K562 (cell line): ENCODE measurements around the gene PEF1. TPM values are rescaled to one million over a fixed set of nuclear protein-coding genes. Genes with fewer than 3 reads are reported as not detected.

ENCODE experiments used
- ATAC-seq: fragments of 200-7000 bp; cut with Tn5 transposase; 3 replicates; pipeline ENCODE4 v1.9.1; 2020; ENCODE audit warnings: moderate library complexity
- BruUV-seq: library from RNA; stranded (reverse); fragments of 400-500 nt; replicated peaks from 2 replicates; lab custom pipeline; 2021; lab: Mats Ljungman, UMichigan
- CTCF ChIA-PET: fragments of 300-600 bp; formaldehyde crosslinking; extraction: SDS; loops from one replicate; lab custom pipeline; 2021; ENCODE audit warnings: low intra/inter-chr PET ratio; lab: Yijun Ruan, JAX
- POLR2A ChIA-PET: fragments of 300-600, 350-650 bp; sonication (Branson Sonifier 250); formaldehyde crosslinking; extraction: SDS; loops from one replicate; lab custom pipeline; 2021; ENCODE audit warnings: antibody characterized with exemption, inconsistent platforms; lab: Yijun Ruan, JAX
- DNase-seq, 4 experiments: peaks; one replicate each; pipeline versions ENCODE4 v3.0.0 to v3.0.0-alpha.2; 2011 to 2018; ENCODE audit warnings: low spot score in 3 of 4, mixed read lengths in 3 of 4; ENCODE audit errors: extremely low read depth in 1 of 4
- FAIRE-seq: peaks from 2 replicates; lab custom pipeline; 2011; peaks lifted over from hg19 to GRCh38; lab: Jason Lieb, UNC
- H2AFZ ChIP-seq: 2 replicates; pipeline ENCODE4 v1.6.0; 2011; ENCODE audit warnings: low read depth, low read length, control low read depth, inconsistent platforms
- H3K27ac ChIP-seq: fragments of 200-600 bp; 3 replicates; pipeline ENCODE4 v1.8.0; 2011; ENCODE audit warnings: low read depth, mild to moderate bottlenecking, control low read depth, inconsistent platforms, low read length, moderate library complexity, mixed read lengths; ENCODE audit errors: extremely low read depth
- H3K27me3 ChIP-seq, 2 experiments: fragments of 300-600 bp in 1 of 2; 2 replicates in 1 of 2; 3 replicates in 1 of 2; pipeline versions ENCODE4 v1.6.0 to v1.8.0; 2011; ENCODE audit warnings: inconsistent platforms in 2 of 2, low read length in 2 of 2, mild to moderate bottlenecking in 1 of 2, mixed read lengths in 1 of 2, moderate library complexity in 1 of 2; ENCODE audit not compliant: control insufficient read depth in 2 of 2, insufficient read depth in 2 of 2
- H3K36me3 ChIP-seq: fragments of 300-600 bp; 3 replicates; pipeline ENCODE4 v1.8.0; 2011; ENCODE audit warnings: mild to moderate bottlenecking, low read length, inconsistent platforms; ENCODE audit not compliant: control insufficient read depth, insufficient read depth
- H3K4me1 ChIP-seq, 2 experiments: fragments of 200-600 bp in 1 of 2; replicated peaks in 1 of 2; 2 replicates in 1 of 2; 3 replicates in 1 of 2; pipeline versions ENCODE4 v1.5.1 to v1.8.0; 2011; ENCODE audit warnings: inconsistent platforms in 2 of 2, low read length in 2 of 2, mild to moderate bottlenecking in 1 of 2, mixed read lengths in 1 of 2, moderate library complexity in 1 of 2; ENCODE audit not compliant: control insufficient read depth in 2 of 2, insufficient read depth in 2 of 2
- H3K4me2 ChIP-seq: 2 replicates; pipeline ENCODE4 v1.6.1; 2011; ENCODE audit warnings: low read length, control low read depth, inconsistent platforms, mixed read lengths; ENCODE audit not compliant: insufficient read depth
- H3K4me3 ChIP-seq: fragments of 200-600 bp; sonication (generic), shearing (Covaris generic); 2 replicates; pipeline ENCODE4 v1.5.1; 2016; ENCODE audit warnings: control low read depth, inconsistent platforms
- H3K79me2 ChIP-seq: fragments of 200-600 bp; 3 replicates; pipeline ENCODE4 v1.8.0; 2011; ENCODE audit warnings: low read length, inconsistent platforms; ENCODE audit not compliant: control insufficient read depth, insufficient read depth
- H3K9ac ChIP-seq, 2 experiments: 2 replicates each; pipeline versions ENCODE4 v1.6.0 to v1.6.1; 2011; ENCODE audit warnings: low read depth in 2 of 2, low read length in 2 of 2, control low read depth in 1 of 2, inconsistent platforms in 1 of 2, mild to moderate bottlenecking in 1 of 2, mixed read lengths in 1 of 2; ENCODE audit not compliant: insufficient read depth in 1 of 2
- H3K9me1 ChIP-seq: one replicate; pipeline ENCODE4 v1.6.0; 2011; ENCODE audit warnings: inconsistent platforms, mild to moderate bottlenecking, low read length, moderate library complexity; ENCODE audit not compliant: control insufficient read depth, insufficient read depth
- H3K9me3 ChIP-seq: replicated peaks from 2 replicates; pipeline ENCODE4 v1.5.1; 2011; ENCODE audit warnings: low read depth, low read length, inconsistent platforms; ENCODE audit not compliant: control insufficient read depth, insufficient read depth
- H4K20me1 ChIP-seq: replicated peaks from 2 replicates; pipeline ENCODE4 v1.6.1; 2011; ENCODE audit warnings: low read length, inconsistent platforms, mixed read lengths; ENCODE audit not compliant: control insufficient read depth, insufficient read depth
- CC2D1A ChIP-seq: fragments of 450-650 bp; IDR thresholded peaks from 2 replicates; pipeline ENCODE4 v1.6.1; 2017; ENCODE audit warnings: mild to moderate bottlenecking
- CREB1 ChIP-seq, 2 experiments: sonication (generic) in 1 of 2; formaldehyde crosslinking in 1 of 2; IDR thresholded peaks; 2 replicates each; pipeline versions ENCODE4 v1.6.1 to v1.8.0; 2012 to 2022; ENCODE audit warnings: inconsistent platforms in 1 of 2, mild to moderate bottlenecking in 1 of 2, missing genetic modification reagents in 1 of 2, moderate library complexity in 1 of 2
- CTBP1 ChIP-seq: fragments of 450-650 bp; IDR thresholded peaks from 2 replicates; pipeline ENCODE4 v1.6.1; 2016; ENCODE audit warnings: borderline replicate concordance
- EHMT2 ChIP-seq: fragments of 450-650 bp; IDR thresholded peaks from 2 replicates; pipeline ENCODE4 v1.6.1; 2018; ENCODE audit warnings: antibody characterized with exemption
- EP400 ChIP-seq: fragments of 450-650 bp; IDR thresholded peaks from 2 replicates; pipeline ENCODE4 v1.6.1; 2017; ENCODE audit warnings: antibody characterized with exemption, mild to moderate bottlenecking, moderate library complexity
- NFATC3 ChIP-seq: fragments of 450-650 bp; IDR thresholded peaks from 2 replicates; pipeline ENCODE4 v1.6.1; 2017; ENCODE audit warnings: mild to moderate bottlenecking
- NFIX ChIP-seq: fragments of 250-450 bp; sonication (Bioruptor Pico); IDR thresholded peaks from 2 replicates; pipeline ENCODE4 v1.4.0; 2020; ENCODE audit warnings: low read depth, mild to moderate bottlenecking, moderate library complexity
- OTX1 ChIP-seq: fragments of 450-650 bp; formaldehyde crosslinking; IDR thresholded peaks from 2 replicates; pipeline ENCODE4 v1.4.0; 2022; ENCODE audit warnings: mild to moderate bottlenecking
- PHB2 ChIP-seq: fragments of 450-650 bp; IDR thresholded peaks from 2 replicates; pipeline ENCODE4 v1.6.1; 2017; ENCODE audit warnings: low read depth
- RAD21 ChIP-seq, 2 experiments: fragments of 250-450 bp in 1 of 2; fragments of 450-650 bp in 1 of 2; sonication (Bioruptor Pico) in 1 of 2; formaldehyde crosslinking in 1 of 2; IDR thresholded peaks in 1 of 2; conservative IDR thresholded peaks in 1 of 2; 2 replicates each; pipeline versions ENCODE4 v1.4.0 to v1.8.0; 2020 to 2022; ENCODE audit warnings: mild to moderate bottlenecking in 2 of 2, moderate library complexity in 1 of 2
- SNIP1 ChIP-seq: fragments of 450-650 bp; IDR thresholded peaks from 2 replicates; pipeline ENCODE4 v1.7.1; 2017; ENCODE audit warnings: low read depth, mild to moderate bottlenecking
- ZNF121 ChIP-seq: sonication (generic); formaldehyde crosslinking; conservative IDR thresholded peaks from 2 replicates; pipeline ENCODE4 v1.8.0; 2022; ENCODE audit warnings: missing genetic modification reagents
- ZNF143 ChIP-seq: sonication (generic); formaldehyde crosslinking; IDR thresholded peaks from 2 replicates; pipeline ENCODE4 v1.9.0; 2022; ENCODE audit warnings: mild to moderate bottlenecking, missing genetic modification reagents
- ZNF695 ChIP-seq: fragments of 450-650 bp; formaldehyde crosslinking; IDR thresholded peaks from 2 replicates; pipeline ENCODE4 v1.4.0; 2020; ENCODE audit warnings: mild to moderate bottlenecking, moderate library complexity
- ZNF778 ChIP-seq: fragments of 450-650 bp; formaldehyde crosslinking; IDR thresholded peaks from 2 replicates; pipeline ENCODE4 v1.4.0; 2020; ENCODE audit warnings: mild to moderate bottlenecking, moderate library complexity
- WGBS: fragments of 100-300 bp; shearing (Covaris generic); methylation state at CpG from one replicate; pipeline ENCODE4 v1.1.6; 2016; ENCODE audit warnings: low coverage, mixed read lengths; ENCODE audit not compliant: insufficient coverage; ENCODE audit errors: missing lambda C conversion rate; 5-methylcytosine and 5-hydroxymethylcytosine counted together
- in situ Hi-C: fragments of 300-500 bp; cut with MboI; formaldehyde crosslinking; loops from 4 replicates; pipeline ENCODE4 v1.15.0; 2018; ENCODE audit warnings: inconsistent platforms, mixed read lengths
- intact Hi-C: fragments of 100-400 bp; cut with micrococcal nuclease; formaldehyde crosslinking; loops from 2 replicates; pipeline ENCODE4 v1.14.2; 2022
- polyA plus RNA-seq, 8 experiments: library from polyadenylated mRNA; depleted of rRNA in 4 of 8; stranded (reverse) in 5 of 8; unstranded in 3 of 8; fragments of >200 nt; fragmentation: Nextera tagmentation in 2 of 8; fragmentation: Illumina TruSeq in 1 of 8; extraction: Ambion mirVana in 2 of 8; extraction: Trizol in 1 of 8; gene quantifications; 2 replicates each; pipeline versions ENCODE4 v1.2.1 to v1.2.3, GENCODE V29; 2011 to 2014; ENCODE audit warnings: inconsistent platforms in 1 of 8, missing spikeins in 1 of 8
- total RNA-seq, 7 experiments: library from RNA; depleted of rRNA in 6 of 7; stranded (reverse); fragments of >200 nt in 6 of 7; fragmentation: Illumina TruSeq in 2 of 7; extraction: Trizol in 2 of 7; gene quantifications; 2 replicates each; pipeline versions ENCODE4 v1.2.1 to v1.2.3, GENCODE V29; 2011 to 2021; ENCODE audit warnings: low replicate concordance in 1 of 7
- TF ChIP-seq, protein P1 (sequence below): sonication (generic); formaldehyde crosslinking; IDR thresholded peaks from 2 replicates; pipeline ENCODE4 v1.8.0; 2022; ENCODE audit warnings: missing genetic modification reagents, mild to moderate bottlenecking, moderate library complexity, borderline replicate concordance
- TF ChIP-seq, protein P2 (sequence below): fragments of 450-650 bp; formaldehyde crosslinking; conservative IDR thresholded peaks from 2 replicates; pipeline ENCODE4 v1.4.0; 2022; ENCODE audit warnings: mild to moderate bottlenecking, missing genetic modification characterization
- TF ChIP-seq, protein P3 (sequence below): fragments of 450-650 bp; formaldehyde crosslinking; IDR thresholded peaks from 2 replicates; pipeline ENCODE4 v1.4.0; 2022; ENCODE audit warnings: missing genetic modification characterization

PEF1 gene
- total and polyA plus RNA-seq, 9 of the 15 experiments (the other 6 are each of a cell fraction or from before 2014, with no cell fraction given), result 26.3 to 95.5 (median 61.9) TPM

DNA sequence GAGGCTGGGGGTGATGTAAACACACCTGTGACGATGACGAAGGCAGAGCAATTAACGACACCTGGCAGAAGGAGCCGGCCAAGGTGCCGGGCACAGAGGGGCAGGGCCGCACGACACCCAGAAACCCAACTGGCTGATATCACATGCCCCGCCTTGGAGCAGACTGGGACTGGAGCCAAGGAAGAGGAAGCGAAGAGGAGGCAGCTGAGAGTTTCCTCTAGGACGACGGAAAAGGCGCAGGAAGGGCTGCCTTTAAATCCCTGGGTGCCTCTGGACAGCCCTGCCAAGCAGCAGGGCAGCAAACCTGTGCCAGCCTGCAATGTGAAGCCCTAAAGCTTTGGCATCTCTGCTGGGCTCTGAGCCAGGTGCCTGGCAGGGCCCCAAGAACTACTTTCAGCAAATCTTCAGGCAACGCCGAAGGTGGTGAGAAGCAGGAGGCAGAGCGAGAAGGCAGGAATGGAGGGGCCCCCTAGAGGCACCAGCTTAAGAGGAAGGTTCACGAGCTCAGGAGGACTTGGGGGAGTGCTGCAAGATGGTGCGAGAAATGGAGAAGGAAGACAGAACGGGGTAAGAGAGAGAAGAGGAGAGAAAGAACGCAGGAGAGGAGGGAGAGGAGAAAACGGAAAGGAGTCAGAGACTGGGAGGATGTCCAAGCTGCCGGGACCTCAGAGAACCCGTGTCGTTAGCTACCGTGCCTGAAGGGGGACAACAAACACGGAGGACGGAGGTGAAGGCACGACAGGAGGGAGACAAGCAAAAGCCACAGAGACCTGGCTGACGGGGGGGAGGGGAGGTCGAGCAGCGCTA lies 25.3 kb upstream of the PEF1 start:
- Histone ChIP-seq H3K9me1 (no peaks in the 10 kb centered on the region), H3K4me3 (no peak overlapping the region), H3K79me2 (no peaks in the 10 kb centered on the region), H3K27me3 (peaks cover 54 to 100% of the 10 kb centered on the region in 2 experiments), H3K4me2 (no peak overlapping the region), H3K9ac (peak overlapping the region in 1 of 2 experiments; percentile 54; a peak in 1 of 4 replicates), H2AFZ (no peak overlapping the region), H3K27ac (no peak overlapping the region), H3K36me3 (no peaks in the 10 kb centered on the region), H3K9me3 (no peaks in the 10 kb centered on the region), H4K20me1 (peaks cover 13% of the 10 kb centered on the region), H3K4me1 (peaks cover 0 to 21% of the 10 kb centered on the region in 2 experiments; a peak in 3 of 5 replicates)
- peak in 3 of 4 experiments; percentile 27 to 42 (median 39) for DNase-seq
- CTCF ChIA-PET, result no interaction called here
- 2% methylated on average over 29 of the region's 30 CpGs for WGBS
- no TSS peak for BruUV-seq
- in situ Hi-C loops (loop anchor here (5.0 kb wide), 1 partner anchor 77 kb away; no protein-coding TSS in a partner anchor), intact Hi-C loops (no loop called here)
- POLR2A ChIA-PET, result interaction anchor here (1.1 kb wide), 1 partner anchor 11 kb away, joined by 5 read pairs; no protein-coding TSS in a partner anchor
- FAIRE-seq, result peak; percentile 58
- peak; percentile 50 for ATAC-seq
- no peak for TF ChIP-seq CREB1 (IDR thresholded peaks at IDR 0.05)
- TF ChIP-seq CREB1 (CRISPR knock-in tag; IDR thresholded peaks at IDR 0.05), result 0 out of 2 replicates have a peak, but pooled peaks have one; percentile 21
- no peak for TF ChIP-seq ZNF695 (CRISPR knock-in tag)
- TF ChIP-seq ZNF121 (CRISPR knock-in tag), result no peak
- TF ChIP-seq, protein P1, sequence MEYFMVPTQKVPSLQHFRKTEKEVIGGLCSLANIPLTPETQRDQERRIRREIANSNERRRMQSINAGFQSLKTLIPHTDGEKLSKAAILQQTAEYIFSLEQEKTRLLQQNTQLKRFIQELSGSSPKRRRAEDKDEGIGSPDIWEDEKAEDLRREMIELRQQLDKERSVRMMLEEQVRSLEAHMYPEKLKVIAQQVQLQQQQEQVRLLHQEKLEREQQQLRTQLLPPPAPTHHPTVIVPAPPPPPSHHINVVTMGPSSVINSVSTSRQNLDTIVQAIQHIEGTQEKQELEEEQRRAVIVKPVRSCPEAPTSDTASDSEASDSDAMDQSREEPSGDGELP (CRISPR knock-in tag), result peak; percentile 14; the same call in 1 of the 2 replicates
- no peak for TF ChIP-seq EP400
- TF ChIP-seq ZNF778 (CRISPR knock-in tag), result no peak
- no peak for TF ChIP-seq CC2D1A
- 0 out of 2 replicates have a peak, but pooled peaks have one; percentile 24 for TF ChIP-seq CTBP1
- no peak for TF ChIP-seq PHB2
- TF ChIP-seq OTX1 (CRISPR knock-in tag), result peak; percentile 73; the same call in 1 of the 2 replicates
- 0 out of 2 replicates have a peak, but pooled peaks have one; percentile 22 for TF ChIP-seq EHMT2
- TF ChIP-seq NFATC3, result peak; percentile 84
- 0 out of 2 replicates have a peak, but pooled peaks have one; percentile 19 for TF ChIP-seq NFIX
- TF ChIP-seq, protein P2, sequence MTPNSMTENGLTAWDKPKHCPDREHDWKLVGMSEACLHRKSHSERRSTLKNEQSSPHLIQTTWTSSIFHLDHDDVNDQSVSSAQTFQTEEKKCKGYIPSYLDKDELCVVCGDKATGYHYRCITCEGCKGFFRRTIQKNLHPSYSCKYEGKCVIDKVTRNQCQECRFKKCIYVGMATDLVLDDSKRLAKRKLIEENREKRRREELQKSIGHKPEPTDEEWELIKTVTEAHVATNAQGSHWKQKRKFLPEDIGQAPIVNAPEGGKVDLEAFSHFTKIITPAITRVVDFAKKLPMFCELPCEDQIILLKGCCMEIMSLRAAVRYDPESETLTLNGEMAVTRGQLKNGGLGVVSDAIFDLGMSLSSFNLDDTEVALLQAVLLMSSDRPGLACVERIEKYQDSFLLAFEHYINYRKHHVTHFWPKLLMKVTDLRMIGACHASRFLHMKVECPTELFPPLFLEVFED (CRISPR knock-in tag), result 0 out of 2 replicates have a peak, but pooled peaks have one; percentile 35
- TF ChIP-seq SNIP1, result 0 out of 2 replicates have a peak, but pooled peaks have one; percentile 47
- TF ChIP-seq ZNF143 (CRISPR knock-in tag), result no peak
- TF ChIP-seq RAD21 (CRISPR knock-in tag; conservative IDR thresholded peaks at IDR 0.05 in 1 of 2, IDR thresholded peaks at IDR 0.05 in 1 of 2), result 0 out of 4 replicates have a peak, but pooled peaks of 1 of the 2 experiments have one; percentile 4
- TF ChIP-seq, protein P3, sequence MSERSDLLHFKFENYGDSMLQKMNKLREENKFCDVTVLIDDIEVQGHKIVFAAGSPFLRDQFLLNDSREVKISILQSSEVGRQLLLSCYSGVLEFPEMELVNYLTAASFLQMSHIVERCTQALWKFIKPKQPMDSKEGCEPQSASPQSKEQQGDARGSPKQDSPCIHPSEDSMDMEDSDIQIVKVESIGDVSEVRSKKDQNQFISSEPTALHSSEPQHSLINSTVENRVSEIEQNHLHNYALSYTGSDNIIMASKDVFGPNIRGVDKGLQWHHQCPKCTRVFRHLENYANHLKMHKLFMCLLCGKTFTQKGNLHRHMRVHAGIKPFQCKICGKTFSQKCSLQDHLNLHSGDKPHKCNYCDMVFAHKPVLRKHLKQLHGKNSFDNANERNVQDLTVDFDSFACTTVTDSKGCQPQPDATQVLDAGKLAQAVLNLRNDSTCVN (CRISPR knock-in tag), result 0 out of 2 replicates have a peak, but pooled peaks have one; percentile 26
